NCI-H2196 (cell line): ENCODE measurements around the gene KCNK18.

Source experiments
- DNase-seq: peaks from one replicate; lab custom pipeline; 2025; ENCODE audit not compliant: unreplicated experiment; lab: John Stamatoyannopoulos, UW

The KCNK18 gene

DNA sequence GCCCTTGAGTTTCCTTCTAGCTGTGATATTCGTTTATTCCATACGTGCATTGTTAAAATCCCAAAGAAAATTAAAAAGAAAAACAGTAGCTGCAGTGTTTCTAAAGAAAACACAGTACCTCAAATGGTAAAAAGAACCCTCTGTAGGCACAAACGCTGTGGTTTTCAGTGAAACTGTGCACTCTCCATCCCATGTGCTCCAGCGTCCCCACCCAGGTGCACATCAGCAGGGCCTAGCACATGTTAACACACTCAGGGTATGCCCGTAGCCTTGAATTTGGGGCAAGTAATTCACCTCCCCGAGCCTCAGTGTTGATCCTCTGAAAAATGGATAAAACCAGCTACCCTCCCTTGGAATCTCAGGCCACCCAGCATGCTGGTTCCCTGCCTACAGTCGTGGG is 53.1 kb downstream of the KCNK18 start:
- DNase-seq = no peak

DNA sequence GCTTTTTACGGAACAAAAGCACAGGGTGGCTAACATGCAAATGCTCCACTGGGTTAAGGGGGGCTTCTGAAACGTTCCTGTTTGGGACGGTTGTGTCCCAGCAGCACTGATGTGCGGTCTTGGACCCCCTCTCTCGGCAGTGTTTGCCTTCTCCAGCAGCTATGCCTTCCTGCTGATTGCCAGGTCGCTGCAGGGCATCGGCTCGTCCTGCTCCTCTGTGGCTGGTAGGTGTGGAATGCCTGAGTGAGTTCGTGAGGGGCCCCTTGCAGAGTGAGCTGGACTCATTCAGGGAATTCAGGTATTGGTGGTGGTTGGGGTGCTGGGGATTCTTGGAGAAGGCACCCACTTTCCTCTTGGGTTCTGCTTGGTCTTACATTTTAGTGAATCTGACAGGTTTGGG is 56.6 kb downstream of the KCNK18 start:
- DNase-seq = no peak

DNA sequence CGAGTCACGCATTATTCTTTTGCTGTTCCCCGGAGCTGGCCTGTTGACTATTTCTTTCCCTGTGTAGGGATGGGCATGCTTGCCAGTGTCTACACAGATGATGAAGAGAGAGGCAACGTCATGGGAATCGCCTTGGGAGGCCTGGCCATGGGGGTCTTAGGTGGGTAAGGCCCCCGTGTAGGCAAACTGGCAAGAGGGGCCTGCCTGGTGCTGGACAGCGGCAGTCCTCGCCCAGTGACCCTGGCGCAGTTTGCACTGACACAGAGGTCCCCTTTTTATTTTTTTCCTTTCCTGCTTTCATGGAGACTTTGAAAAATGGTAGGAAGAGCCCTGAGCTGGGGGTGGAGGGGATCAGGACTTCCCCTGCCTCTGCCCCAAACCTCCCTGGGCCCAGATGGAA is 57.0 kb downstream of the KCNK18 start:
- no peak for DNase-seq

DNA sequence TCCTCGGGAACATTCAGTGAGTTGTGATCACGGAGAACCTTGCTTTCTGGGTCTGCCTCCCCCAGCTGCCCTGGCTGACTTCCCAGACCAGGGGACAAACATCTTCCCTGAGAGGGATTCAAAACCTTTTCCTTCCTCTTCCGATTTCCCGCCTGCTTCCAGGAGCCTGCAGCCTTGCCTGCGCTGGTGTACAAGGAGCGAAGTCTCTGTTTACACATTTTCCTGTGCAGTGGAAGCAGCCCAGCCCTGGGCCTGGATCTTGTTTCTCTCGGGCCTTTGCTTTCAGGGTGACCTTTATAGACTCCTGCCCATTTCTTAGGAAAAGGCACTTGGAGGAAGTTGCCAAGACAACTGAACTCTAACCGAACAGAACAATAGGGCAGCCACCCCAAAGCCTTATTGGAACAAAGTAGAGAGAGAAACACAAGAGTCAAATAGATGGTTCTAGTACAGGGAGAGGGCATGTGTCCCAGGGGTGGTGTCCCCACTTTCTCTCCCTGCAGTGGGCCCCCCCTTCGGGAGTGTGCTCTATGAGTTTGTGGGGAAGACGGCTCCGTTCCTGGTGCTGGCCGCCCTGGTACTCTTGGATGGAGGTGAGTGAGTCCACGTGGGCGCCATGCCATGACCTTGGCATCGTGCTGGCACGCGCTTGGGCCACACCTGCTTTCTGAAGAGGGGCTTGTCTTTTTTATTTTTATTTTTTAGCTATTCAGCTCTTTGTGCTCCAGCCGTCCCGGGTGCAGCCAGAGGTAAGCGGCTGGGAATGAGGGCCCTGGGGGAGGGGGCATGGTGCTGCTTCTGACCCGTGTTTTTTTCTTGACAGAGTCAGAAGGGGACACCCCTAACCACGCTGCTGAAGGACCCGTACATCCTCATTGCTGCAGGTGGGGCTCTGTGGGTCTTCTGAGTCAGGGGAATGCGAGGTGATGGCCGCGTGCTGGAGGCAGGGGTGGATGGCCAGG is 57.8 kb downstream of the KCNK18 start:
- DNase-seq = no peak

DNA sequence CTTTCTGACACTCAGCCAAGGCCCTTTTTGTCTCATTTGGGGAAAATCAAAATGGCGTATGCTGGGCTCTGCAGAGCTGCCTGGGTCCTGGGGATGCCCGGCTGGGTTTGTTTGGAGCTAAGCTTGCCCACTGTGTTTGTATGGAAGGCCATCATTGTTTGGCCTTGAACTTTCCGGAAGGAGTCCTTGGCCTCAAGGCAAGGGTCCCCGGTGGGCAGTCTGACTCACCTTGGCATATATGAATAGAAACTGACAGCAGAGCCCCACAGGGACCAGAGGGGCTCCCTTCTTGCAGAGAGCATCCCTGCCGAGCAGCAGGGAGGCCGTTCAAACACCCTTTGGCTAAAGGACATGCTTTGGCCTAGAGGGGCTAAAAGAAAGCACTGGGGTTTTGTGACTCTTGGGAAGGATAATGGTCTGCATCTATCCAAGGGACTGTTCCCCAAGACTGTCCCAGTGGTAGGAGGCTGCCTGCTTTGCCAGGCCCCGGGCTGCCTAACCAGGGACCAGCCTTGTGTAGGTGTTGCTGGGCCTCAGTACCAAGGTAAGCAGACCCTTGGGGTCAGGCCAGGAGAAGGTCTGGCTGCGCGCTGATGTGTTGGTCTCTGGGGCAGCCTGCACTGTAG is 58.7 kb downstream of the KCNK18 start:
- no peak for DNase-seq

DNA sequence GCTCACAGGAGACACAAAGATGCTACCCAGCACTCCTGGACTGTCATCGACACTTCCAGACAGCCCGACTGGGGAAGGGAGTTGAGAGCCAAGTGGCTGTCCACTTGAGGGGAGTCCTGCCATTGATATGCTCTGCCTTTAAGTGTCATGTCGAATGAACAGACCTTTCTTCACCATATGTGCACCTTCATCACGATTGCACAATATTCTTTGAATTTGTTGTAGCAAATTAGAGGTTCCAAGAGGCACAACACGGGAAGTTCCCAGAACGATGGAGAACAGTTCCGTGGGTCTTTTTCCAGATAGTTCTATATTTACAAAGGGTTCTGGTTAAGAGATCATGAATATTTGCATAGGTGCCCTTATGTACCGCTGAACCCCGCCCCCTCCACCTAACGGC is 59.6 kb downstream of the KCNK18 start:
- no peak for DNase-seq

DNA sequence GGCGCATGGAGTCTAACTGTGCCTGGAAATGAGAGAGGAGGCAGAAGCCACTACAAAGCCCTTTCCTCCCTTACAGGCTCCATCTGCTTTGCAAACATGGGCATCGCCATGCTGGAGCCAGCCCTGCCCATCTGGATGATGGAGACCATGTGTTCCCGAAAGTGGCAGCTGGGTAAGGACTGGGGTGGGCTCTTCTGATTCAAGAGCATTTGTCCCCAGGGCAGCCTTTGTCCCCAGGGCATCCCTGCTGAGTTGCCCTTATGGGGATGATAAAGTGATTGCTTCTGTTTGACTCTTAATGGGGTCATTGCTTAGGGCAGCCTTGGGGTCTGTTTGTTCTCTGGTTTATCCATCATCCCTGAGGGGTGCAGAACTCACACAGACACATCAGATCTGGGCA is 60.4 kb downstream of the KCNK18 start:
- DNase-seq = no peak

DNA sequence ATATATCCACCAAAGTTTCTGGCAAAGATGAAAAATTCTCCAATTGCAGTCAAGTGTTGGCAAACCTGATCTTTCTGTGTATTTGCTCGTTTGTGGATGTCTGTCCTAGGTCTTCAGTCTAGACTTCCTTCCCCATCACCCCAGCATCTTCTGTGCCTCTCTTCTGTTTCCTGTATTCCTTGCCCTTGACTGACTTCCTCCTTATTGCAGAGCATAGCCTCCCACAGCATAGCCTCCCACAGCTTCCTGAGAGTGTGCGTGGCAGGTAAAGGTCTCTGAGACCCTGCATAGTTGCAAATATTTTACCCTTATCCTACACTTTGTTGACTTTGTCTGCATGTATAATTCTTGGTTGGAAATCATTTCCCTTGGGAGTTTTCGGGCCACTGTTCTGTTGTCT is 62.0 kb downstream of the KCNK18 start:
- DNase-seq = no peak
